IMR-90 (cell line): ENCODE results near the gene CD300LG.

Source experiments
- CEBPB ChIP-seq: IDR thresholded peaks from 2 replicates; pipeline ENCODE4 v1.6.1; 2012; ENCODE audit warnings: low read depth, low read length, improper control_type of control experiment
- CTCF ChIP-seq: conservative IDR thresholded peaks from 2 replicates; pipeline ENCODE4 v1.5.1; 2012; ENCODE audit warnings: mild to moderate bottlenecking, low read depth, low read length, improper control_type of control experiment
- ELK1 ChIP-seq: fragments of 150-350 bp; IDR thresholded peaks from 2 replicates; pipeline ENCODE4 v1.6.1; 2016; ENCODE audit warnings: low read depth, mild to moderate bottlenecking, low read length, moderate library complexity, borderline replicate concordance
- FOS ChIP-seq: fragments of 150-350 bp; IDR thresholded peaks from 2 replicates; pipeline ENCODE4 v1.6.1; 2016; ENCODE audit warnings: low read depth, low read length
- MAFK ChIP-seq: IDR thresholded peaks from 2 replicates; pipeline ENCODE4 v1.6.1; 2012; ENCODE audit warnings: low read depth, low read length, improper control_type of control experiment
- MAZ ChIP-seq: IDR thresholded peaks from 2 replicates; pipeline ENCODE4 v1.6.1; 2012; ENCODE audit warnings: low read depth, mild to moderate bottlenecking, low read length, improper control_type of control experiment, moderate library complexity, borderline replicate concordance
- MXI1 ChIP-seq: IDR thresholded peaks from 2 replicates; pipeline ENCODE4 v1.6.1; 2012; ENCODE audit warnings: low read depth, mild to moderate bottlenecking, low read length, moderate library complexity, borderline replicate concordance
- NFE2L2 ChIP-seq: fragments of 150-350 bp; IDR thresholded peaks from 2 replicates; pipeline ENCODE4 v1.6.1; 2016; ENCODE audit warnings: low read depth, mild to moderate bottlenecking, low read length
- POLR2A ChIP-seq: IDR thresholded peaks from 2 replicates; pipeline ENCODE4 v1.6.1; 2012; ENCODE audit warnings: mild to moderate bottlenecking, low read depth, low read length
- RAD21 ChIP-seq: IDR thresholded peaks from 2 replicates; pipeline ENCODE4 v1.6.1; 2012; ENCODE audit warnings: low read length, improper control_type of control experiment
- RFX5 ChIP-seq: IDR thresholded peaks from 2 replicates; pipeline ENCODE4 v1.8.0; 2012; ENCODE audit warnings: low read depth, mild to moderate bottlenecking, low read length, moderate library complexity
- USF2 ChIP-seq: fragments of 150-350 bp; IDR thresholded peaks from 2 replicates; pipeline ENCODE4 v1.6.1; 2017; ENCODE audit warnings: mild to moderate bottlenecking, antibody characterized with exemption, low read length, low read depth

GRCh38 chr17:43873815-43874214 lies 26.8 kb downstream of the CD300LG start:
- TF ChIP-seq CEBPB (no peak), POLR2A (no peak), CTCF (no peak), ELK1 (no peak), MXI1 (no peak), USF2 (no peak), MAFK (no peak), FOS (no peak), RAD21 (no peak), NFE2L2 (no peak), MAZ (no peak), RFX5 (no peak)
